H1 (cell line): Measurements from ENCODE around the gene CSRNP3.

ENCODE experiments used
- BCL11A ChIP-seq, 2 experiments: IDR thresholded peaks; one replicate each; pipeline ENCODE4 v1.6.1; 2011; ENCODE audit warnings: low read depth in 2 of 2, low read length in 2 of 2, mild to moderate bottlenecking in 2 of 2
- CBX5 ChIP-seq: fragments of 300-800, 300-1000 bp; sonication (generic); IDR thresholded peaks from 2 replicates; pipeline ENCODE4 v1.7.1; 2016; ENCODE audit warnings: antibody characterized with exemption, low read length, low read depth
- EZH2 ChIP-seq: fragments of 200-600 bp; sonication (generic); IDR thresholded peaks from 2 replicates; pipeline ENCODE4 v1.7.1; 2012; ENCODE audit warnings: low read depth, mild to moderate bottlenecking, moderate library complexity, low read length, inconsistent platforms; ENCODE audit not compliant: severe bottlenecking
- GABPA ChIP-seq: IDR thresholded peaks from 2 replicates; pipeline ENCODE4 v1.6.1; 2011; ENCODE audit warnings: mild to moderate bottlenecking, low read length, moderate library complexity, borderline replicate concordance; ENCODE audit not compliant: insufficient read depth
- KDM1A ChIP-seq: fragments of 200-600, 300-600 bp; sonication (generic); IDR thresholded peaks from 2 replicates; pipeline ENCODE4 v1.7.1; 2016; ENCODE audit warnings: mild to moderate bottlenecking, low read length, borderline replicate concordance
- POLR2A ChIP-seq, 2 experiments: IDR thresholded peaks; 1 replicate in 1 of 2; 2 replicates in 1 of 2; pipeline ENCODE4 v1.6.1; 2011; ENCODE audit warnings: low read depth in 2 of 2, low read length in 2 of 2, mild to moderate bottlenecking in 2 of 2; ENCODE audit errors: control extremely low read depth in 1 of 2
- SUZ12 ChIP-seq: fragments of 200-600 bp; sonication (generic); IDR thresholded peaks from 2 replicates; pipeline ENCODE4 v1.6.1; 2012; ENCODE audit warnings: mild to moderate bottlenecking, inconsistent platforms, low read length, moderate library complexity, mixed read lengths
- TEAD4 ChIP-seq: IDR thresholded peaks from 2 replicates; pipeline ENCODE4 v1.6.1; 2012; ENCODE audit warnings: low read depth, low read length, inconsistent platforms, mixed read lengths
- YY1 ChIP-seq: IDR thresholded peaks from 2 replicates; pipeline ENCODE4 v1.6.1; 2011; ENCODE audit warnings: low read depth, mild to moderate bottlenecking, low read length
- ZNF274 ChIP-seq: IDR thresholded peaks from 2 replicates; pipeline ENCODE4 v1.7.0; 2012; ENCODE audit warnings: low read length, borderline replicate concordance; ENCODE audit errors: extremely low read depth
- TF ChIP-seq, protein P1 (sequence below): IDR thresholded peaks from 2 replicates; pipeline ENCODE4 v1.6.1; 2012; ENCODE audit warnings: inconsistent platforms
- TF ChIP-seq, protein P2 (sequence below), 3 experiments: IDR thresholded peaks; 1 replicate in 2 of 3; 2 replicates in 1 of 3; pipeline versions ENCODE4 v1.5.1 to v1.6.1; 2011; ENCODE audit warnings: low read length in 3 of 3, mild to moderate bottlenecking in 3 of 3, inconsistent platforms in 2 of 3, low read depth in 1 of 3, moderate library complexity in 1 of 3; ENCODE audit not compliant: insufficient read depth in 1 of 3; ENCODE audit errors: control extremely low read depth in 1 of 3

DNA sequence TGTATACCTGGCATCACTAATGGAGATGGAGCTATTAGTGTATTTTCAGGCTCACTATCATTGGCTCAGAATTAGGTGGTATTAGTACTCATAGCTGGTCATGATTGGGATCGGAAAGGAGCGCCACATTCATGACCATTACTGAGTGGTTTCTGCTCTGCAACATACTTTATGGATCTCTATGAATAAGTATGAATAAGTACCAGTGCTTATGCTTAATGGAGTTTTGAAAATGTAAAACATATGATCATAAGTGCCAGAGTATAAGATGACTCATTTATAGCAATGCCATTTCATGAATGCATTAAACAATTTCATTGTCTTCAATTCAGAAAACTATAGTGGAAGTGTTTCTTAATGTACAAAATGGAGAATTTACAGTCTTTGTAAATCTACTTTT, 167.9 kb downstream of the CSRNP3 start:
- TF ChIP-seq SUZ12 (no peak), KDM1A (no peak), ZNF274 (no peak), EZH2 (no peak), BCL11A (IDR thresholded peaks at IDR 0.05; ENCODE audit: low read depth in 2 of 2, low read length in 2 of 2) (no peak), POLR2A (IDR thresholded peaks at IDR 0.05; ENCODE audit: control extremely low read depth in 1 of 2, low read depth in 2 of 2, low read length in 2 of 2) (no peak), CBX5 (no peak), TEAD4 (no peak), YY1 (no peak), GABPA (no peak)
- TF ChIP-seq, protein P1, sequence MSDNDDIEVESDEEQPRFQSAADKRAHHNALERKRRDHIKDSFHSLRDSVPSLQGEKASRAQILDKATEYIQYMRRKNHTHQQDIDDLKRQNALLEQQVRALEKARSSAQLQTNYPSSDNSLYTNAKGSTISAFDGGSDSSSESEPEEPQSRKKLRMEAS = no peak
- TF ChIP-seq, protein P2, sequence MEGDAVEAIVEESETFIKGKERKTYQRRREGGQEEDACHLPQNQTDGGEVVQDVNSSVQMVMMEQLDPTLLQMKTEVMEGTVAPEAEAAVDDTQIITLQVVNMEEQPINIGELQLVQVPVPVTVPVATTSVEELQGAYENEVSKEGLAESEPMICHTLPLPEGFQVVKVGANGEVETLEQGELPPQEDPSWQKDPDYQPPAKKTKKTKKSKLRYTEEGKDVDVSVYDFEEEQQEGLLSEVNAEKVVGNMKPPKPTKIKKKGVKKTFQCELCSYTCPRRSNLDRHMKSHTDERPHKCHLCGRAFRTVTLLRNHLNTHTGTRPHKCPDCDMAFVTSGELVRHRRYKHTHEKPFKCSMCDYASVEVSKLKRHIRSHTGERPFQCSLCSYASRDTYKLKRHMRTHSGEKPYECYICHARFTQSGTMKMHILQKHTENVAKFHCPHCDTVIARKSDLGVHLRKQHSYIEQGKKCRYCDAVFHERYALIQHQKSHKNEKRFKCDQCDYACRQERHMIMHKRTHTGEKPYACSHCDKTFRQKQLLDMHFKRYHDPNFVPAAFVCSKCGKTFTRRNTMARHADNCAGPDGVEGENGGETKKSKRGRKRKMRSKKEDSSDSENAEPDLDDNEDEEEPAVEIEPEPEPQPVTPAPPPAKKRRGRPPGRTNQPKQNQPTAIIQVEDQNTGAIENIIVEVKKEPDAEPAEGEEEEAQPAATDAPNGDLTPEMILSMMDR (IDR thresholded peaks at IDR 0.05; ENCODE audit: control extremely low read depth in 1 of 3, insufficient read depth in 1 of 3, low read depth in 1 of 3, low read length in 3 of 3) = no peak
